ENCODE results near the gene ATP5IF1. TPM values are rescaled to one million over a fixed set of nuclear protein-coding genes. Genes with fewer than 3 reads are reported as not detected.

Gene ATP5IF1
- total RNA-seq, 1 experiment from 2014 or later = 214 TPM

DNA sequence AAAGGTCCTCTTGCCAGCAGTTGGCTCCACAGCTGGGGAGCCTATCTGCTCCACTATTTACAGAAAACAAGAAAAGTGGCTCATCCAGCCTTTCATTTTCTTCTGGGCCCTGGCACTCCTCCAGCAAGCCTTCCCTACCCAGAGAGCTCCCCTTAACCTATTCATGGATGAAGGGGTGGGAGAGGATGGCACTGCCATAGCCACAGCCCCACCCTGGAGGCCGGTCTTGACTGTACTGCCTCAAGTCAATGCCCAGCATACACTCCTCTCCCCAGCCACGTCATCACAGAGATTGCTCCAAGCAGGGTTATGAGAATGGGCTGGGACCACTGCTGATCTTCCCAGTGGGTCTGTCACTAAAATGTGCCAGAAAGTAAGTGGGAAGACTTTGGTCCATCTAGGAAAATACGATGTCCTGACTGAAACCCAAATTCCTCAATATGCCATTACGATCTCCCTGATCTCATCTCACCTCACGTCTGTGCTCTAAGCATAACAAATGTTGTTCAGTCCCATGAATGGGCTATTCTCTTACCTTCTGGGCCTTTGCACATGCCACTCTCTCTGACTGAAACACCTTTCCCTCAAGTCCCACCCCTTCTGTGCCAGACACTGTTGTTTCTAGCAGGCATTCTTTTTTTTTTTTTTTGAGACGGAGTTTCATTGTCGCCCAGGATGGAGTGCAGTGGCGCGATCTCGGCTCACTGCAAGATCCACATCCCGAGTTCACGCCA lies 38.1 kb upstream of the ATP5IF1 start:
- Mint-ChIP-seq H3K4me1 (ENCODE audit: insufficient read depth, unreplicated experiment) (peaks cover 21% of the 10 kb centered on the region), H3K36me3 (ENCODE audit: insufficient read depth, unreplicated experiment) (peaks cover 35% of the 10 kb centered on the region), H3K9me3 (ENCODE audit: unreplicated experiment) (no peaks in the 10 kb centered on the region), H3K4me3 (ENCODE audit: unreplicated experiment) (peak overlapping the region; percentile 20), H3K27ac (ENCODE audit: low read depth, unreplicated experiment) (no peak overlapping the region), H3K27me3 (ENCODE audit: insufficient read depth, unreplicated experiment) (no peaks in the 10 kb centered on the region)
- ChIA-PET POLR2A (interaction anchor here (1.5 to 2.6 kb wide), 4 partner anchors 8 to 109 kb away, joined by 5 to 11 read pairs (median 8); partner anchors contain the start of genes ATP5IF1 and EYA3), CTCF (interaction anchor here (0.7 to 7.6 kb wide), 4 partner anchors 11 to 236 kb away, joined by 3 to 47 read pairs (median 14); partner anchors contain the start of gene EYA3)
- DNase-seq (ENCODE audit: unreplicated experiment) = no peak
- TF ChIP-seq, protein P1, sequence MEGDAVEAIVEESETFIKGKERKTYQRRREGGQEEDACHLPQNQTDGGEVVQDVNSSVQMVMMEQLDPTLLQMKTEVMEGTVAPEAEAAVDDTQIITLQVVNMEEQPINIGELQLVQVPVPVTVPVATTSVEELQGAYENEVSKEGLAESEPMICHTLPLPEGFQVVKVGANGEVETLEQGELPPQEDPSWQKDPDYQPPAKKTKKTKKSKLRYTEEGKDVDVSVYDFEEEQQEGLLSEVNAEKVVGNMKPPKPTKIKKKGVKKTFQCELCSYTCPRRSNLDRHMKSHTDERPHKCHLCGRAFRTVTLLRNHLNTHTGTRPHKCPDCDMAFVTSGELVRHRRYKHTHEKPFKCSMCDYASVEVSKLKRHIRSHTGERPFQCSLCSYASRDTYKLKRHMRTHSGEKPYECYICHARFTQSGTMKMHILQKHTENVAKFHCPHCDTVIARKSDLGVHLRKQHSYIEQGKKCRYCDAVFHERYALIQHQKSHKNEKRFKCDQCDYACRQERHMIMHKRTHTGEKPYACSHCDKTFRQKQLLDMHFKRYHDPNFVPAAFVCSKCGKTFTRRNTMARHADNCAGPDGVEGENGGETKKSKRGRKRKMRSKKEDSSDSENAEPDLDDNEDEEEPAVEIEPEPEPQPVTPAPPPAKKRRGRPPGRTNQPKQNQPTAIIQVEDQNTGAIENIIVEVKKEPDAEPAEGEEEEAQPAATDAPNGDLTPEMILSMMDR (IDR thresholded peaks at IDR 0.05; ENCODE audit: unreplicated experiment) = no peak
- intact Hi-C loops (cut with micrococcal nuclease) = no loop called here
- BruUV-seq (replicated peaks) = no TSS peak

DNA sequence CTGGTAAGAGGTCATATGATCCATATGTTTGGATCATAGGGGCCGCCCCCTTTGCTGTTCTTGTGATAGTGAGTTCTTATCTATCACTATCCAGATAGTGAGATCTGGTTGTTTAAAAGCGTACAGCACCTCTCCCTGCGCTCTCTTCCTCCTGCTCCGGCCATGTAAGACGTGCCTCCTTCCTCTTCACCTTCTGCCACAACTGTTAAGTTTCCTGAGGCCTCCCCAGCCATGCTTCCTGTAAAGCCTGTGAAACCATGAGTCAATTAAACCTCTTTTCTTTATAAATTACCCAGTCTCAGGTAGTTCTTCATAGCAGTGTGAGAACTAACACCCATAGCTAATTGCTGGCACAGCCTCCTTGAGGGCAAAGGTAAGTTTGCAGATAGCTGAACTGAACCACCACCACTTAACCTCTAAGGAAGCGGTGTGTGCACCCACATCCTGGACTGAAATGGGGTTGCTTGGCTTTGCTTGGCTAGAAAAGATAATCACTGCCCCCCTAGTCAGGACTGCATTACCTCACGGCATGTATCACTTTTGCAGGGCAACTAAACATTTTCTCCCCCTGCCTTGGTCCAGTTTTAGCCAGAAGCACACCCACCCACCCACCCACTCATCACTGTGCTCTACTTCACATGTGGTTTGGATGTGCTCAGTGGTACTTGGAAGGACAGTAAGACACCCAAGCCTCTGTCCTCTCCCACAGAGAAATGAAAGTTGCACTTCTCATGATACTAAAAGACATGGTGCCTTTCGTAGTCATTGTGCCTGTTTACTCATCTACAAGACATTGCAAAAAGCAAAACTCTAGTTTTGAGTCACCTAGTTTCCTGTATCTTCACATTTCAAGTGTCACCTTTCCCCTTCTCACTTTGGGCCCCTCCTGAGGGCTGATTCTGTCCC lies 36.3 kb upstream of the ATP5IF1 start:
- Mint-ChIP-seq H3K27ac (ENCODE audit: low read depth, unreplicated experiment) (no peak overlapping the region), H3K36me3 (ENCODE audit: insufficient read depth, unreplicated experiment) (peaks cover 51% of the 10 kb centered on the region), H3K4me3 (ENCODE audit: unreplicated experiment) (no peak overlapping the region), H3K27me3 (ENCODE audit: insufficient read depth, unreplicated experiment) (no peaks in the 10 kb centered on the region), H3K4me1 (ENCODE audit: insufficient read depth, unreplicated experiment) (peaks cover 15% of the 10 kb centered on the region), H3K9me3 (ENCODE audit: unreplicated experiment) (no peaks in the 10 kb centered on the region)
- ChIA-PET POLR2A (interaction anchor here (0.6 kb wide), 1 partner anchor 15 kb away, joined by 3 read pairs; no protein-coding TSS in a partner anchor), CTCF (no interaction called here)
- no peak for DNase-seq (ENCODE audit: unreplicated experiment)
- no TSS peak for BruUV-seq (replicated peaks)
- TF ChIP-seq, protein P1 (IDR thresholded peaks at IDR 0.05; ENCODE audit: unreplicated experiment) = no peak
- intact Hi-C loops (cut with micrococcal nuclease) = loop anchor here (10.0 kb wide), 1 partner anchor 195 kb away; no protein-coding TSS in a partner anchor

DNA sequence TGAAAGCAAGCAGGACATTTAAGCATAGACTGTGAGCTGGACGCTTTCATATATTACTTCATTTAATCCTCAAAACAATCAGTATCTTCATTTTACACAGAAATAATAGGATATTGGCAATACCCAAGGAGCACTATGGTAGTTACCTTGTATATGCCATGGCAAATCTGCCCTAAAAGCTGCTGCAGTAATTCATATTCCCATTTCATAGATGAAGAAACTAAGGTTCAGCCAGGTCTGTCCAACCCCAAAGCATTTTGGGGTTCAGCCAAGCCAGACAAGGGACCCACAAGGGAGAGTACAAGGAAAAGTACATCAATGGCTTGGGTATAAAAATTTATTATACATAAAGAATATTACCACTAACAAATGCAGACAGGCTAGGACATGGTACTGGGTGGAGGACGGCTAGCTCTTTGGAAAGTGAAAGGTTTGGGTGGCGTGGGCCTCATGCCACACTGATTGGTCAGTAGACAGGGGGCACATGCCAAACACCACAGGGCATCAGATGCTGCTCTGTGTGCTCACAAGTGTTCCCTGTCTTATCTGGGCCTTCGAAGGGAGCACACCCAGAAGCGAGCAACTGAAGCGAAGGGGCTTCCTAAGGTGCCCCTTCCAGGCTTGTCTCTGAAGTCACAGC lies 35.6 kb upstream of the ATP5IF1 start:
- intact Hi-C loops (cut with micrococcal nuclease) = loop anchor here (10.0 kb wide), 1 partner anchor 196 kb away; no protein-coding TSS in a partner anchor
- no peak for DNase-seq (ENCODE audit: unreplicated experiment)
- no TSS peak for BruUV-seq (replicated peaks)
- H3K27ac Mint-ChIP-seq (ENCODE audit: low read depth, unreplicated experiment) = no peak overlapping the region
- ChIA-PET POLR2A (interaction anchor here (0.6 kb wide), 1 partner anchor 14 kb away, joined by 3 read pairs; no protein-coding TSS in a partner anchor), CTCF (no interaction called here)
- H3K27me3 Mint-ChIP-seq (ENCODE audit: insufficient read depth, unreplicated experiment) = no peaks in the 10 kb centered on the region
- H3K4me1 Mint-ChIP-seq (ENCODE audit: insufficient read depth, unreplicated experiment) = peaks cover 15% of the 10 kb centered on the region
- peaks cover 59% of the 10 kb centered on the region for H3K36me3 Mint-ChIP-seq (ENCODE audit: insufficient read depth, unreplicated experiment)
- TF ChIP-seq, protein P1 (IDR thresholded peaks at IDR 0.05; ENCODE audit: unreplicated experiment) = no peak
- no peaks in the 10 kb centered on the region for H3K9me3 Mint-ChIP-seq (ENCODE audit: unreplicated experiment)
- H3K4me3 Mint-ChIP-seq (ENCODE audit: unreplicated experiment) = no peak overlapping the region
